Activated naive CD8-positive, alpha-beta T cell treated with anti-CD3 and anti-CD28 coated beads, Interleukin-2, amount 10 ng/mL, durations not matched to agents 7 days and 5 days (primary cell): Measurements from ENCODE around the gene RIPK3. TPM values are rescaled to one million over a fixed set of nuclear protein-coding genes. Genes with fewer than 3 reads are reported as not detected.

Source experiments
- ATAC-seq: fragments of 150-1000 bp; cut with Tn5 transposase; one replicate; pipeline ENCODE4 v1.10.0; 2021; ENCODE audit warnings: low read depth, moderate library complexity
- POLR2A ChIA-PET: fragments of 350-600 bp; sonication (Branson Sonifier 250); formaldehyde crosslinking; loops from one replicate; lab custom pipeline; 2021; ENCODE audit warnings: antibody characterized with exemption; lab: Charles Lee
- DNase-seq: peaks from one replicate; pipeline ENCODE4 v3.0.0; 2021
- H3K27ac Mint-ChIP-seq: one replicate; pipeline ENCODE4 v1.8.0; 2022; ENCODE audit warnings: mild to moderate bottlenecking, mixed read lengths
- H3K27me3 Mint-ChIP-seq: one replicate; pipeline ENCODE4 v1.8.0; 2022; ENCODE audit warnings: mild to moderate bottlenecking, moderate library complexity, mixed read lengths
- H3K36me3 Mint-ChIP-seq: one replicate; pipeline ENCODE4 v1.8.0; 2021; ENCODE audit warnings: mild to moderate bottlenecking, mixed read lengths
- H3K4me1 Mint-ChIP-seq: one replicate; pipeline ENCODE4 v1.8.0; 2021; ENCODE audit warnings: mixed read lengths
- H3K4me3 Mint-ChIP-seq: one replicate; pipeline ENCODE4 v1.8.0; 2022; ENCODE audit warnings: mild to moderate bottlenecking, moderate library complexity, mixed read lengths
- H3K9me3 Mint-ChIP-seq: one replicate; pipeline ENCODE4 v1.8.0; 2021; ENCODE audit warnings: mixed read lengths
- total RNA-seq, 2 experiments: library from RNA; stranded (reverse); gene quantifications; one replicate each; pipeline ENCODE4 v1.2.3, GENCODE V29; 2021

The RIPK3 gene
- total RNA-seq, 2 experiments from 2014 or later, result 41.1 to 43.7 TPM

- H3K9me3 Mint-ChIP-seq, result no peaks in the 10 kb centered on the region
- peaks cover 11% of the 10 kb centered on the region for H3K4me1 Mint-ChIP-seq
- H3K4me3 Mint-ChIP-seq, result no peak overlapping the region
- POLR2A ChIA-PET, result interaction anchor here (1.6 kb wide), 1 partner anchor 75 kb away, joined by 4 read pairs; no protein-coding TSS in a partner anchor
- ATAC-seq, result no peak
- no peak overlapping the region for H3K27ac Mint-ChIP-seq
- no peak for DNase-seq
- peaks cover 13% of the 10 kb centered on the region for H3K27me3 Mint-ChIP-seq
- H3K36me3 Mint-ChIP-seq, result peaks cover 4% of the 10 kb centered on the region
Observed at GRCh38 chr14:24321212-24321975, 18.4 kb downstream of the RIPK3 start.

GRCh38 chr14:24317141-24317928, 22.5 kb downstream of the RIPK3 start:
- Mint-ChIP-seq H3K27ac (no peak overlapping the region), H3K4me3 (no peak overlapping the region), H3K9me3 (no peaks in the 10 kb centered on the region), H3K36me3 (peaks cover 16% of the 10 kb centered on the region), H3K4me1 (peaks cover 38% of the 10 kb centered on the region), H3K27me3 (peaks cover 12% of the 10 kb centered on the region)
- ATAC-seq, result no peak
- POLR2A ChIA-PET, result interaction anchor here (0.5 kb wide), 1 partner anchor 44 kb away, joined by 3 read pairs; no protein-coding TSS in a partner anchor
- no peak for DNase-seq

GRCh38 chr14:24316597-24316950, 23.2 kb downstream of the RIPK3 start:
- POLR2A ChIA-PET, result no interaction called here
- ATAC-seq, result no peak
- H3K4me1 Mint-ChIP-seq, result peaks cover 46% of the 10 kb centered on the region

GRCh38 chr14:24315807-24316596, 23.8 kb downstream of the RIPK3 start:
- no peak for DNase-seq
- no peak overlapping the region for H3K4me3 Mint-ChIP-seq

More at GRCh38 chr14:24316597-24316950, 23.2 kb downstream of the RIPK3 start:
- no peak for DNase-seq
- no peak overlapping the region for H3K4me3 Mint-ChIP-seq
- no peaks in the 10 kb centered on the region for H3K9me3 Mint-ChIP-seq
- peaks cover 12% of the 10 kb centered on the region for H3K27me3 Mint-ChIP-seq
- no peak overlapping the region for H3K27ac Mint-ChIP-seq
- peaks cover 19% of the 10 kb centered on the region for H3K36me3 Mint-ChIP-seq

GRCh38 chr14:24315243-24315806, 24.5 kb downstream of the RIPK3 start:
- POLR2A ChIA-PET, result no interaction called here
- ATAC-seq (no peak), DNase-seq (no peak)
- H3K4me1 Mint-ChIP-seq, result peaks cover 47% of the 10 kb centered on the region
- H3K27ac Mint-ChIP-seq, result peak overlapping the region; percentile 17
- peak overlapping the region; percentile 12 for H3K4me3 Mint-ChIP-seq
- peaks cover 10% of the 10 kb centered on the region for H3K27me3 Mint-ChIP-seq
- no peaks in the 10 kb centered on the region for H3K9me3 Mint-ChIP-seq
- H3K36me3 Mint-ChIP-seq, result peaks cover 19% of the 10 kb centered on the region

More at GRCh38 chr14:24315807-24316596, 23.8 kb downstream of the RIPK3 start:
- peaks cover 19% of the 10 kb centered on the region for H3K36me3 Mint-ChIP-seq
- peak overlapping the region; percentile 17 for H3K27ac Mint-ChIP-seq
- no peaks in the 10 kb centered on the region for H3K9me3 Mint-ChIP-seq
- H3K27me3 Mint-ChIP-seq, result peaks cover 12% of the 10 kb centered on the region
- H3K4me1 Mint-ChIP-seq, result peaks cover 46% of the 10 kb centered on the region
- POLR2A ChIA-PET, result no interaction called here
- ATAC-seq, result no peak

GRCh38 chr14:24314377-24315193, 25.2 kb downstream of the RIPK3 start:
- Mint-ChIP-seq H3K27me3 (peaks cover 3% of the 10 kb centered on the region), H3K36me3 (peaks cover 20% of the 10 kb centered on the region), H3K4me1 (peaks cover 54% of the 10 kb centered on the region), H3K4me3 (peak overlapping the region; percentile 84), H3K27ac (peak overlapping the region; percentile 84), H3K9me3 (no peaks in the 10 kb centered on the region)
- no peak for ATAC-seq
- no peak for DNase-seq
- POLR2A ChIA-PET, result interaction anchor here (1.5 to 1.8 kb wide), 3 partner anchors 15 to 127 kb away, joined by 4 to 9 read pairs (median 7); partner anchors contain the start of genes DHRS1 and NOP9

GRCh38 chr14:24313913-24314312, 25.9 kb downstream of the RIPK3 start:
- Mint-ChIP-seq H3K36me3 (peaks cover 25% of the 10 kb centered on the region), H3K4me1 (peaks cover 61% of the 10 kb centered on the region), H3K27ac (peak overlapping the region; percentile 84), H3K27me3 (no peaks in the 10 kb centered on the region), H3K4me3 (peak overlapping the region; percentile 84), H3K9me3 (no peaks in the 10 kb centered on the region)
- ATAC-seq (no peak), DNase-seq (no peak)
- POLR2A ChIA-PET, result interaction anchor here (0.7 to 4.2 kb wide), 7 partner anchors 14 to 128 kb away, joined by 3 to 30 read pairs (median 4); partner anchors contain the start of genes CBLN3, CHMP4A, DHRS1 and KHNYN

GRCh38 chr14:24312736-24313507, 26.9 kb downstream of the RIPK3 start:
- no peaks in the 10 kb centered on the region for H3K9me3 Mint-ChIP-seq
- no peaks in the 10 kb centered on the region for H3K27me3 Mint-ChIP-seq
- ATAC-seq (no peak), DNase-seq (peak; percentile 47)
- H3K4me1 Mint-ChIP-seq, result peaks cover 64% of the 10 kb centered on the region
- H3K27ac Mint-ChIP-seq, result peak overlapping the region; percentile 84
- POLR2A ChIA-PET, result interaction anchor here (0.7 to 4.2 kb wide), 11 partner anchors 13 to 152 kb away, joined by 3 to 30 read pairs (median 6); partner anchors contain the start of genes CBLN3, CHMP4A, DHRS1 and IRF9
- H3K4me3 Mint-ChIP-seq, result peak overlapping the region; percentile 84
- peaks cover 28% of the 10 kb centered on the region for H3K36me3 Mint-ChIP-seq

GRCh38 chr14:24311837-24312615, 27.8 kb downstream of the RIPK3 start:
- ATAC-seq (no peak), DNase-seq (no peak)
- peaks cover 26% of the 10 kb centered on the region for H3K36me3 Mint-ChIP-seq
- H3K27me3 Mint-ChIP-seq, result no peaks in the 10 kb centered on the region
- H3K4me1 Mint-ChIP-seq, result peaks cover 65% of the 10 kb centered on the region
- no peaks in the 10 kb centered on the region for H3K9me3 Mint-ChIP-seq
- peak overlapping the region; percentile 84 for H3K4me3 Mint-ChIP-seq
- POLR2A ChIA-PET, result interaction anchor here (0.6 to 5.7 kb wide), 8 partner anchors 13 to 277 kb away, joined by 3 to 43 read pairs (median 14); partner anchors contain the start of genes CBLN3, DHRS1, IRF9 and KHNYN
- H3K27ac Mint-ChIP-seq, result peak overlapping the region; percentile 84

GRCh38 chr14:24310646-24311604, 28.9 kb downstream of the RIPK3 start, which contains the start of gene LTB4R:
TSS of gene LTB4R (plus strand) at chr14:24311502. CDS start at chr14:24315652, 4,150 bp downstream.
- POLR2A ChIA-PET, result interaction anchor here (0.6 to 5.7 kb wide), 16 partner anchors 8 to 276 kb away, joined by 3 to 43 read pairs (median 6); partner anchors contain the start of genes ADCY4, CBLN3, DHRS1 and IRF9
- peaks cover 66% of the 10 kb centered on the region for H3K4me1 Mint-ChIP-seq
- H3K36me3 Mint-ChIP-seq, result peaks cover 29% of the 10 kb centered on the region

More at GRCh38 chr14:24310646-24311604, 28.9 kb downstream of the RIPK3 start, which contains the start of gene LTB4R:
- Mint-ChIP-seq H3K27ac (peak within 1 kb of the TSS; percentile 84), H3K9me3 (no peaks in the 10 kb centered on the region), H3K4me3 (peak within 1 kb of the TSS; percentile 84), H3K27me3 (no peaks in the 10 kb centered on the region)
- ATAC-seq, result peak; percentile 88
- peak; percentile 83 for DNase-seq
